GM18526 (cell line): ENCODE measurements around the gene DSCAML1.

Experiments
- POLR2A ChIP-seq: IDR thresholded peaks from 3 replicates; pipeline ENCODE4 v1.6.1; 2011; ENCODE audit not compliant: insufficient read length; ENCODE audit errors: extremely low read depth

The DSCAML1 gene

GRCh38 chr11:117441146-117441975 is 355.7 kb downstream of the DSCAML1 start:
- TF ChIP-seq POLR2A, result no peak

GRCh38 chr11:117440258-117440657 is 356.8 kb downstream of the DSCAML1 start:
- TF ChIP-seq POLR2A, result no peak

- TF ChIP-seq POLR2A, result no peak
These were observed 357.8 kb downstream of the DSCAML1 start for GRCh38 chr11:117439256-117439655.

- no peak for TF ChIP-seq POLR2A
These were observed 358.5 kb downstream of the DSCAML1 start for GRCh38 chr11:117438371-117439000.

- TF ChIP-seq POLR2A, result no peak
These were observed 359.3 kb downstream of the DSCAML1 start for GRCh38 chr11:117437791-117438130.

GRCh38 chr11:117437041-117437790 is 359.8 kb downstream of the DSCAML1 start:
- TF ChIP-seq POLR2A, result no peak

GRCh38 chr11:117435326-117435725 is 361.7 kb downstream of the DSCAML1 start:
- no peak for TF ChIP-seq POLR2A

GRCh38 chr11:117434481-117434880 is 362.5 kb downstream of the DSCAML1 start:
- TF ChIP-seq POLR2A, result no peak

- TF ChIP-seq POLR2A, result no peak
These were observed 363.3 kb downstream of the DSCAML1 start for GRCh38 chr11:117433717-117434116.

GRCh38 chr11:117431436-117431835 is 365.6 kb downstream of the DSCAML1 start:
- TF ChIP-seq POLR2A, result no peak

- no peak for TF ChIP-seq POLR2A
These were observed 366.6 kb downstream of the DSCAML1 start for GRCh38 chr11:117430293-117430955.

- TF ChIP-seq POLR2A, result no peak
These were observed 368.2 kb downstream of the DSCAML1 start for GRCh38 chr11:117428856-117429229.

- no peak for TF ChIP-seq POLR2A
These were observed 368.7 kb downstream of the DSCAML1 start for GRCh38 chr11:117428186-117428855.

- TF ChIP-seq POLR2A, result no peak
These were observed 369.6 kb downstream of the DSCAML1 start for GRCh38 chr11:117427356-117427874.

- TF ChIP-seq POLR2A, result no peak
These were observed 370.1 kb downstream of the DSCAML1 start for GRCh38 chr11:117426941-117427340.
